Measurements from ENCODE around the gene TBC1D3D. TPM values are rescaled to one million over a fixed set of nuclear protein-coding genes. Genes with fewer than 3 reads are reported as not detected.
"Not testable (repeated sequence)": the region's sequence is repeated elsewhere in the genome, so short reads cannot be mapped to it uniquely, and the experiment has no call there.

The TBC1D3D gene
- 0.63 and 0.91 TPM in 2 replicates for total RNA-seq
- long read RNA-seq: 0 reads

DNA sequence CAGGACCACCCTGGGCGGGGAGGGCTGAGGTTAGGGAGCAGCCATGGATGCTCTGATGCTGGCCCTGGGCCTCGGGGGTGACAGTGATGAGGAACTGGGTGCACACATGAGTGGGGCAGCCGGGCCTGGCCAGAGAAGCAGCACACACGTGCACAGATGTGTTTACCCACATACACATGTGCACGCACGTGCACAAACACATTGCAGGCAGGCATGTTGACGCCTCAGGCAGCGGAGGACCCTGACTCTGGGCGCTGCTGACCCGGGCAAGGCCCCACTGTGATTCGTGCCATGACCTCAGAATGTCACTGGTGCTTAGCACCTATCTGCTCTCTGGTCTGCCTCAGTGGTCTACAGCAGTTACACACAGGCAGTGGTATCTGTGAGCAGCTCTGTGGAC, at the start of gene TBC1D3D:
TBC1D3D (plus strand) TSS at position 301 of the 400 bp plus-strand sequence. CDS start 1,585 bp downstream, outside the sequence.
- not testable (repeated sequence) for H3K4me1 Mint-ChIP-seq (ENCODE audit: unreplicated experiment); H3K27ac Mint-ChIP-seq (ENCODE audit: unreplicated experiment); DNase-seq (ENCODE audit: extremely low spot score, unreplicated experiment); H3K9me3 Mint-ChIP-seq (ENCODE audit: unreplicated experiment); H3K27me3 Mint-ChIP-seq (ENCODE audit: unreplicated experiment); H3K36me3 Mint-ChIP-seq (ENCODE audit: unreplicated experiment); H3K4me3 Mint-ChIP-seq (ENCODE audit: unreplicated experiment)

DNA sequence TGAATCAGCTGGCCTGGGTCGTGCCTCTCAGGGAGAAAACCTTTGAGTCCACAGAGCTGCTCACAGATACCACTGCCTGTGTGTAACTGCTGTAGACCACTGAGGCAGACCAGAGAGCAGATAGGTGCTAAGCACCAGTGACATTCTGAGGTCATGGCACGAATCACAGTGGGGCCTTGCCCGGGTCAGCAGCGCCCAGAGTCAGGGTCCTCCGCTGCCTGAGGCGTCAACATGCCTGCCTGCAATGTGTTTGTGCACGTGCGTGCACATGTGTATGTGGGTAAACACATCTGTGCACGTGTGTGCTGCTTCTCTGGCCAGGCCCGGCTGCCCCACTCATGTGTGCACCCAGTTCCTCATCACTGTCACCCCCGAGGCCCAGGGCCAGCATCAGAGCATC, 14.8 kb upstream of the TBC1D3D start, which contains the start of gene TBC1D3L:
TBC1D3L (minus strand) TSS at position 101 of the 400 bp plus-strand sequence. CDS start 1,540 bp downstream, outside the sequence.
- not testable (repeated sequence) for H3K36me3 Mint-ChIP-seq (ENCODE audit: unreplicated experiment); H3K27me3 Mint-ChIP-seq (ENCODE audit: unreplicated experiment); DNase-seq (ENCODE audit: extremely low spot score, unreplicated experiment); H3K4me3 Mint-ChIP-seq (ENCODE audit: unreplicated experiment); H3K4me1 Mint-ChIP-seq (ENCODE audit: unreplicated experiment); H3K27ac Mint-ChIP-seq (ENCODE audit: unreplicated experiment); H3K9me3 Mint-ChIP-seq (ENCODE audit: unreplicated experiment)

Other genes starting within 250 kb of the TBC1D3D start
- not detected in 2 replicates for gene TBC1D3K, start 79.6 kb upstream of the TBC1D3D start, total RNA-seq
- gene TBC1D3L, start 14.9 kb upstream of the TBC1D3D start, total RNA-seq: 26.2 and 28.5 TPM in 2 replicates
- not detected in 2 replicates for gene TBC1D3C, start 64.7 kb downstream of the TBC1D3D start, total RNA-seq
- gene TBC1D3E, start 124.0 kb downstream of the TBC1D3D start, total RNA-seq: not detected in 2 replicates
- gene TBC1D3, start 188.6 kb downstream of the TBC1D3D start, total RNA-seq: 0.30 TPM in 1 of 2 replicates, not detected in the other

Measured in osteocyte (in vitro differentiated cells).